Gastroesophageal sphincter (tissue), 4 donors: ENCODE data around the gene GSTT2B. TPM values are rescaled to one million over a fixed set of nuclear protein-coding genes. Genes with fewer than 3 reads are reported as not detected.
"Not testable (repeated sequence)": the region's sequence is repeated elsewhere in the genome, so short reads cannot be mapped to it uniquely, and the experiment has no call there.

ENCODE experiments used
- ATAC-seq: fragments of 150-250 bp; one replicate; pipeline ENCODE4 v1.9.1; 2016; ENCODE audit warnings: mild to moderate bottlenecking, moderate library complexity
- H3K27ac ChIP-seq, 4 donors: fragments of 200-600 bp; sonication (generic) in 3 of 4; 1 replicate in 3 of 4; 2 replicates in 1 of 4; pipeline ENCODE4 v1.5.1; 2016 to 2019
- H3K27me3 ChIP-seq: fragments of 200-600 bp; sonication (generic); one replicate; pipeline ENCODE4 v1.5.1; 2019
- H3K36me3 ChIP-seq, 2 donors: fragments of 200-600 bp; sonication (generic); one replicate each; pipeline ENCODE4 v1.5.1; 2019; ENCODE audit warnings: control low read depth in 1 of 2
- H3K4me1 ChIP-seq, 3 donors: fragments of 200-600 bp; sonication (generic); 1 replicate in 2 of 3; 2 replicates in 1 of 3; pipeline ENCODE4 v1.5.1; 2016 to 2019; ENCODE audit warnings: control low read depth in 2 of 3
- H3K4me3 ChIP-seq, 2 donors: fragments of 200-600 bp; sonication (generic); one replicate each; pipeline ENCODE4 v1.5.1; 2019; ENCODE audit warnings: mild to moderate bottlenecking in 1 of 2, moderate library complexity in 1 of 2
- H3K9me3 ChIP-seq, 3 donors: fragments of 200-600 bp; sonication (generic); one replicate each; pipeline ENCODE4 v1.5.1; 2017 to 2019; ENCODE audit warnings: control low read depth in 2 of 3
- CTCF ChIP-seq, 4 experiments: fragments of 200-600 bp in 2 of 4; fragments of 450-650 bp in 2 of 4; sonication (generic) in 1 of 4; IDR thresholded peaks; one replicate each; pipeline ENCODE4 v1.5.1; 2017 to 2019; ENCODE audit warnings: antibody characterized with exemption in 4 of 4, mild to moderate bottlenecking in 2 of 4, moderate library complexity in 2 of 4
- EP300 ChIP-seq: sonication (generic); formaldehyde crosslinking; IDR thresholded peaks from one replicate; pipeline ENCODE4 v1.6.1; 2017; ENCODE audit warnings: antibody characterized with exemption, mild to moderate bottlenecking
- POLR2A ChIP-seq, 2 donors: fragments of 450-650 bp; IDR thresholded peaks; one replicate each; pipeline ENCODE4 v1.6.1; 2017; ENCODE audit warnings: antibody characterized with exemption in 2 of 2, mild to moderate bottlenecking in 2 of 2, moderate library complexity in 1 of 2
- POLR2AphosphoS5 ChIP-seq: sonication (generic); formaldehyde crosslinking; IDR thresholded peaks from one replicate; pipeline ENCODE4 v1.6.1; 2017; ENCODE audit warnings: antibody characterized with exemption
- WGBS, 2 donors: methylation state at CpG; one replicate each; pipeline ENCODE4 v1.1.5; 2018; ENCODE audit warnings: low coverage in 1 of 2; 5-methylcytosine and 5-hydroxymethylcytosine counted together
- total RNA-seq, 4 donors: library from RNA; depleted of rRNA; stranded (reverse); fragments of >200 nt; gene quantifications; one replicate each; pipeline ENCODE4 v1.1.0, GENCODE V29; 2016

Gene GSTT2B
- total RNA-seq, 4 donors from 2014 or later = 10.8 to 12.3 TPM; not detected in 2

- no peak for TF ChIP-seq POLR2AphosphoS5
- TF ChIP-seq CTCF (IDR thresholded peaks at IDR 0.05) = no peak
- TF ChIP-seq POLR2A (IDR thresholded peaks at IDR 0.05) = no peak
- TF ChIP-seq EP300 = no peak
- 94% methylated on average over 3 of the region's 9 CpGs; no CpG with 5 or more reads in 1 of the 2 donors for WGBS, 2 donors
- Histone ChIP-seq H3K27ac (no peak overlapping the region), H3K36me3 (no peaks in the 10 kb centered on the region), H3K9me3 (no peaks in the 10 kb centered on the region), H3K4me1 (peaks cover 0 to 14% (median 0%) of the 10 kb centered on the region in 3 donors), H3K27me3 (no peaks in the 10 kb centered on the region), H3K4me3 (no peak overlapping the region)
- ATAC-seq = no peak
These were observed 42.9 kb upstream of the GSTT2B start for GRCh38 chr22:24003887-24004286.

DNA sequence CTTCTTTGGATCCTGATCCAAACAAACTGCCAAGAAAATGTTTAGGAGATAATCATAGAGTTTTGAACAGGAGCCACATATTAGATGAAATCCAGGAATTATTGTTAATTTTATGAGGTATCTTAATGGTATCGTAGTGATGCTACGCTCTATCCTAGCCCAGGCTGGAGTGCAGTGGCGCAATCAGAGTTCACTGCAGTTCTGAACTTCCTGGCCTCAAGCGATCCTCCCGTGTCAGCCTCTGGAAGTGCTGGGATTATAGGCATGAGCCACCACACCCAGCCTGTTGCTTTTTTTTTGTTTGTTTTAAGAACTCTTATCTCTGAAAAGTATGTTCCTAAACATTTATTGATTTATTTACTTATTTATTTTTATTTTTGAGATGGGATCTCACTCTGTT lies 41.9 kb upstream of the GSTT2B start:
- 74 to 83% methylated on average over 5 of the region's 5 CpGs for WGBS, 2 donors
- no peak for ATAC-seq

DNA sequence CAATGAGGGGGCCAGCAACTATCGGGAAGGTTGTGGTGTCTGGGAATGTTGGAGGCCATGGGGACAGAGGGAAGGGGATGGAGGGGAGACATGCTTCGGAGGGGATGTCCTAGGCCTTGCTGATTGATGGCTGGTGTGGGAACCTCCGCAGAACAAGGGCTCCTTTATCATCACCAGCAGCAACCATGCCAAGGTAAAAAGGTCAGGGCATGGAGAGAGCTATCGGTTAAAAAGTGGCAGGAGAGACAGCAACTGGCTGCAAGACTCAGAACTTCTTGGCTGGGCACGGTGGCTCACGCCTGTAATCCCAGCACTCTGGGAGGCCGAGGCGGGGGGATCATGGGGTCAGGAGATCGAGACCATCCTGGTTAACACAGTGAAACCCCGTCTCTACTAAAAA lies 41.3 kb upstream of the GSTT2B start:
- no peak overlapping the region for H3K27ac ChIP-seq
- no peaks in the 10 kb centered on the region for H3K36me3 ChIP-seq
- no peak for ATAC-seq
- 56 to 69% methylated on average over 4 to 5 of the region's 10 CpGs for WGBS, 2 donors
- H3K27me3 ChIP-seq = no peaks in the 10 kb centered on the region
- H3K4me3 ChIP-seq = no peak overlapping the region
- peaks cover 0 to 14% (median 0%) of the 10 kb centered on the region in 3 donors for H3K4me1 ChIP-seq
- no peak for TF ChIP-seq POLR2AphosphoS5
- TF ChIP-seq EP300 = no peak
- no peak for TF ChIP-seq CTCF (IDR thresholded peaks at IDR 0.05)
- TF ChIP-seq POLR2A (IDR thresholded peaks at IDR 0.05) = no peak
- H3K9me3 ChIP-seq = no peaks in the 10 kb centered on the region

More for the DNA sequence above, 41.9 kb upstream of the GSTT2B start:
- Histone ChIP-seq H3K4me1 (peaks cover 0 to 14% (median 0%) of the 10 kb centered on the region in 3 donors), H3K36me3 (no peaks in the 10 kb centered on the region), H3K4me3 (no peak overlapping the region), H3K27me3 (no peaks in the 10 kb centered on the region), H3K9me3 (no peaks in the 10 kb centered on the region), H3K27ac (no peak overlapping the region)
- TF ChIP-seq POLR2AphosphoS5 (no peak), CTCF (IDR thresholded peaks at IDR 0.05) (no peak), EP300 (no peak), POLR2A (IDR thresholded peaks at IDR 0.05) (no peak)

- Histone ChIP-seq H3K9me3 (no peaks in the 10 kb centered on the region), H3K4me3 (no peak overlapping the region), H3K36me3 (no peaks in the 10 kb centered on the region), H3K4me1 (peaks cover 0 to 14% (median 0%) of the 10 kb centered on the region in 3 donors), H3K27ac (no peak overlapping the region), H3K27me3 (no peaks in the 10 kb centered on the region)
- TF ChIP-seq POLR2AphosphoS5 (no peak), CTCF (IDR thresholded peaks at IDR 0.05) (no peak), POLR2A (IDR thresholded peaks at IDR 0.05) (no peak), EP300 (no peak)
- ATAC-seq = no peak
- WGBS, 2 donors = 65 to 81% methylated on average over 3 to 7 of the region's 9 CpGs
These were observed 40.3 kb upstream of the GSTT2B start for GRCh38 chr22:24001314-24001713.

DNA sequence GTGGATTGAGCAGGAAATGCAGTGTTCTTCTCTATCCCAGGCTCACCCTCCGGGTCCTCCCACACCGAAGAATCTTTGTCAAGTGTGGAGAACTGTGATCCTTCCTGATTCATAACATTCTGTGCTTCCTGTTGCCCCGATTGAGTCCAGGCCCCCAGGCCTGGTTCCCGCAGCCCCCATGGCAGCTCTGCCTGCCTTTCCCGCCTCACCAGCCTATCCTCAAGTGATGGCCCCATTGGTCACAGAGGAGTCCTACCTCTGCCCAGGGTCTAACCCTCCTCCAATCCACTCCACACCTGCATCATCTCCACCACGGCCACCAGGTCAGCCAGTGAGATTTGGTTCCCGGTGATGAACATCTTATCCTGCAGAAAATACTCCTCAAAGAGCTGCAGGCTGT lies 38.8 kb upstream of the GSTT2B start:
- WGBS, 2 donors = 71 to 90% methylated on average over 7 of the region's 7 CpGs
- not testable (repeated sequence) for H3K36me3 ChIP-seq, H3K9me3 ChIP-seq, H3K27ac ChIP-seq, H3K27me3 ChIP-seq, H3K4me1 ChIP-seq, ATAC-seq, H3K4me3 ChIP-seq
